ENCODE data around the gene HLF.

GRCh38 chr17:55271958-55272710, 7.4 kb downstream of the HLF start:
- TF ChIP-seq, protein P1, sequence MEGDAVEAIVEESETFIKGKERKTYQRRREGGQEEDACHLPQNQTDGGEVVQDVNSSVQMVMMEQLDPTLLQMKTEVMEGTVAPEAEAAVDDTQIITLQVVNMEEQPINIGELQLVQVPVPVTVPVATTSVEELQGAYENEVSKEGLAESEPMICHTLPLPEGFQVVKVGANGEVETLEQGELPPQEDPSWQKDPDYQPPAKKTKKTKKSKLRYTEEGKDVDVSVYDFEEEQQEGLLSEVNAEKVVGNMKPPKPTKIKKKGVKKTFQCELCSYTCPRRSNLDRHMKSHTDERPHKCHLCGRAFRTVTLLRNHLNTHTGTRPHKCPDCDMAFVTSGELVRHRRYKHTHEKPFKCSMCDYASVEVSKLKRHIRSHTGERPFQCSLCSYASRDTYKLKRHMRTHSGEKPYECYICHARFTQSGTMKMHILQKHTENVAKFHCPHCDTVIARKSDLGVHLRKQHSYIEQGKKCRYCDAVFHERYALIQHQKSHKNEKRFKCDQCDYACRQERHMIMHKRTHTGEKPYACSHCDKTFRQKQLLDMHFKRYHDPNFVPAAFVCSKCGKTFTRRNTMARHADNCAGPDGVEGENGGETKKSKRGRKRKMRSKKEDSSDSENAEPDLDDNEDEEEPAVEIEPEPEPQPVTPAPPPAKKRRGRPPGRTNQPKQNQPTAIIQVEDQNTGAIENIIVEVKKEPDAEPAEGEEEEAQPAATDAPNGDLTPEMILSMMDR (IDR thresholded peaks at IDR 0.05), result no peak
- TF ChIP-seq POLR2A (IDR thresholded peaks at IDR 0.05; ENCODE audit: low read depth), result no peak
- TF ChIP-seq EP300 (IDR thresholded peaks at IDR 0.05), result no peak
